Limb (tissue), 2 donors: Measurements from ENCODE around the gene CTBS.
"Not testable (repeated sequence)": the region's sequence is repeated elsewhere in the genome, so short reads cannot be mapped to it uniquely, and the experiment has no call there.

Experiments used
- DNase-seq, 2 donors: peaks; one replicate each; pipeline ENCODE4 v3.0.0-alpha.2; 2016; ENCODE audit errors: extremely low spot score in 2 of 2

CTBS gene, protein sequence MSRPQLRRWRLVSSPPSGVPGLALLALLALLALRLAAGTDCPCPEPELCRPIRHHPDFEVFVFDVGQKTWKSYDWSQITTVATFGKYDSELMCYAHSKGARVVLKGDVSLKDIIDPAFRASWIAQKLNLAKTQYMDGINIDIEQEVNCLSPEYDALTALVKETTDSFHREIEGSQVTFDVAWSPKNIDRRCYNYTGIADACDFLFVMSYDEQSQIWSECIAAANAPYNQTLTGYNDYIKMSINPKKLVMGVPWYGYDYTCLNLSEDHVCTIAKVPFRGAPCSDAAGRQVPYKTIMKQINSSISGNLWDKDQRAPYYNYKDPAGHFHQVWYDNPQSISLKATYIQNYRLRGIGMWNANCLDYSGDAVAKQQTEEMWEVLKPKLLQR

DNA sequence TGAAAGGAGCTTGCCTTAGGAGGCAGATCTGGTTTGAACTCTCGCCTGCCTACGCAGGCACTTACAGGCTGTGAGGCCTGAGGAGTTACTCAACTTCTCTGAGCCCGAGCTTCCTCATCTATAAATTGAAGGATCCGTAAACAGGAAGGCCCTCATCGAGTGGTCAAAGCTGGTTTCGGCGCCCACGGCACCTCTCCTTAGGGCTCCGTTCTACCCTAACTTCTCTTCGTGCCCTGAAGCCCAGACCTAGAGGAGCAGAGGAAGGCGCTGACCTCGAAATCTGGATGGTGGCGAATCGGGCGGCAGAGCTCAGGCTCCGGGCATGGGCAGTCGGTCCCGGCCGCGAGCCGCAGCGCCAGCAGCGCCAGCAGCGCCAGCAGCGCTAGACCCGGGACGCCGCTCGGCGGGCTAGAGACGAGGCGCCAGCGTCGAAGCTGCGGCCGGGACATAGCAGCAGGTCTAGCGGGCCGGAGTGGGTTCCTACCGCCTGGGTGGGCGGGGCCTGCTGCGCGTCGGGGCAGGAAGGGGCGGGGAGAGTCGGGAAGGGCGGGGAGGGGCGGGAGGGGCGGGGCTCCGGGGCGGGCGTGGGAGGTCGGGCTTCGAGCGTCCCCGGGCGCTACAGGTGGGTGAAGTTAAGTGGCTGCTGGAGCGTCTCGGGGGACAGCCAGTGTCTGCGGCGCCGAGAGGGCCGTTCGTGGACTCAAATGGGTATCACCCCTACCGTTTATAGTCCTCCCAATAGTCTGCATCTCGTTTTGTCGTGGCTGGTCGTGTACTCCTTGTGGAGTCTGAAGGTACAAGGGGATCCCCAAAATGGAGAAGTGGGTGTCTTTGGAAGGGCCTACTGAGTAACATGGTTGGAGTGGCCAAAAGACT is at the start of gene CTBS:
CTBS (minus strand) TSS at position 474 of the 876 bp plus-strand sequence; CDS start at position 449, 25 bp downstream.
- DNase-seq = peak; percentile 81 to 92

DNA sequence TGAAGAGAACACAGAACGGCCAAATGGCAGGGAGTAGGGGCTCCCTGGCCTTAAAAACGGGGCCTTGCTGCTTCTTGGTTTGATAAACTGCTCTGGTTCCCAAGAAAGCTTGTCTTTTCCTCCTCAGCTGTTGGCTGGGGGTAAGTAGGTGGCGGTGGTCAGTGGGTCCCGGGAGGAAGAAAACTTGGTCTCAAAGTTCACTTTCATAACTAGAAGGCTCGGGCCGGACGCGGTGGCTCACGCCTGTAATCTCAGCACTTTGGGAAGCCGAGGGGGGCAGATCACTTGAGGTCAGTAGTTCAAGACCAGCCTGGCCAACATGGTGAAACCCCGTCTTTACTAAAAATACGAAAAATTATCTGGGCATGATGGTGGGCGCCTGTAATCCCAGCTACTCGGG is 47.3 kb upstream of the CTBS start:
- DNase-seq = no peak

DNA sequence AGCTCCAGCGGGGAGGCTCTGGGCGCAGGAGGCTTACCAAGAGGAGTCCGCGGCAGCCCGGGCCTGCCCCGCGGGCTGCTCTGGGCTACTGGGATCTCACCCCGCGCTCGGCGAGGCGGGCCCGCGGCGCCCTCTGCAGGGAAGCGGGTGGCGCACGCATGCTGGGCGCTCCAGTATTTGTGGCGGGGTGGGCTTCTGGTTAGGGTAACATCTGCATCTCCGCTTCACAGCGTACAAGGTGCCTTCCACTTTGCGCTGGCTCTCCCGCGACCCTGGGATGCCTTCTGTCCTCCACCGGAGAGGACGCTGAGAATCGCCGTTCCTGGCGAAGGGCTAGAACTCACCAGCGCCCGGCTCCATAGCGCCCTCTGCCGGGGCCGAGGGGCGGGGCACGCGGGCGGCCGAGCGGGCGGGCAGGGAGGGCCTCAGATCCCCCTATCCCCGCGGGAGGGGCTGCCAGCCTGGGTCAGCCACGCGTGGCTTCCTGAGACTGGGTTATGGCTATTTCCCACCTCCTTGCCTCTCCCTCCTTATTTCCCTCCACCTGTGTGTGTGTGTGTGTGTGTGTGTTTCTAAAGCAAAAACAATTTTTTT is 46.6 kb upstream of the CTBS start:
- peak; percentile 62 to 92 for DNase-seq

DNA sequence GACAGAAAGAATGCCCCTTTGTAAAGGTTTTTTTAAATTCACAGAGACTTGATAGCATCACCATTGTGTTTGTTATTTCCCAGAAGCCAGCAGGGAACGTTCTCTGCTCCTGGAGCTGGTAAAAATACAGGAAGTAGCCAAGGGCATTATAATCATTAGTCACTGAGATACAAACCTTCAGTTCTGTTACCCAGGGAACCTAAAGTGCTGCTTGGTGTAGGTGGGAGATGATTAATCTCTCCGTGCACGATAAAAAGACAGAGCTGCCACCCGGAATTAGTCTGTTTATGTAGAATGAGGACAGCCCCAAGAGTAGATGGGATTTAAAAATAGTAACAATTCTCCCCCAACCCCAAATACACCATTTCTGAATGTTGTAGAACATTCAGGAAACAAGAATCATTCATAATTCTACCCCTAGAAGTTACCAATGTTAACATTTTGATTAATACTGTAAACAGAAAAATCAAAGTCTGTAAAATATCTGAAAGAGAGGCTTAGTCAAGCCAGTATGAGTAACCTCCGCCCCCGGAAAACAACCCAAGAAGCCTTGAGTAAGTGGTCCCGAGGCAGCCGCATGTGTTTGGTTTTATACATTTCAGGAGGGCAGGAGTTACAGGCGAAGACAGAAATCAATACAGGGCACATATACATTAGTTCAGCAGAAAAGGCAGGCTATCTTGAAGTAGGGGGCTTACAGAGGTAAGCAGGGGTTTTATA is 45.3 kb upstream of the CTBS start:
- DNase-seq = no peak

DNA sequence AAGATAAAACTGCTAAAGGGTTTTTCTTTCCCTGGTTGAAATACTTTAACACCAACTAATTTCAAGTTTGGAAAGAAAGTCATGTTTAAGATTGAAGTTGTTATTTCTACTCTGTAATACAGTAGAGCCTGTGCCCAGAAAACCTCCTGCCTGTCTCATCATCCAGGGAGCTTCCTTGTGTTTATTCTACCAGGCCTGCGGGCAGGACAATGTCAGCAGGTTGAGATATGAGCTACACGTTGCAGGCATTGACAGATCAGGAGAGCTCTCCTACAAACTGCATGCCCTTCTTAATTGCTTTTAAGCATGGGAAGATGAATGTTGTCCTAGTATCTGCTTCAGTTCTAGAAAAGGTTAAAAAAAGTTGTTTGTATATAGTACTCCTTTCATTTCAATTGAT is 43.1 kb upstream of the CTBS start:
- DNase-seq = no peak

DNA sequence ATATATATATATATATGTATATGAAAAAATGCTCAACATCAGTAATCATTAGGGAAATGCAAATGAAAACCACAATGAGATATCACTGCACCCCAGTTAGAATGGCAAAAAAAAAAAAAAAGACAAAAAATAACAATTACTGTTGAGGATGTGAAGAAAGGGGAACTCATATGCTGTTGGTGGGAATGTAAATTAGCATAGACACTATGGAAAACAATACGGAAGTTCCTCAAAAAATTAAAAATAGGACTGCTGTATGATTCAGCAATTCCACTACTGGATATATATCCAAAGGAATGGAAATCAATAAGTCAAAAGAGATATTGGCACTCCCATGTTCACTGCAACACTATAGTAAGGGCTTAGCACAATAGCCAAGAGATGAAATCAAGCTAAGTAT is 41.5 kb upstream of the CTBS start:
- no peak for DNase-seq

DNA sequence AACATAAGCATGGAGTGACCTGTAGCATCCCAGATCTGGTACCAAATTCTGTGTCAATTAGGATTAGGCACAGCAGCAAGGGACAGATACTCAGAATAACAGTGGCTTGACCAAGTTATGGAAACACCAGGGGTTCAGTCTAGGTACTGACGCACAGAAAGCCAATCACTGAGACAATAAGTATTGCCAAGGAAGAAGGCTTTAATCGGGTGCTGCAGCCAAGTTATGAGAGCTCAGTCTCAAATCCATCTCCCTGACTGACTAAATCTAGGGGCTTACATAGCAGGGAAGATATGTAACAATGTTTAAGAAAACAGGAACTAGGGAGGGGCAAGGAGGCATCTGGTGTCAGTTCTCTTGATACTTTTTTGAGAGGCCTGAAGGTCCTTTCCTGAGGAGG is 39.6 kb upstream of the CTBS start:
- no peak for DNase-seq

DNA sequence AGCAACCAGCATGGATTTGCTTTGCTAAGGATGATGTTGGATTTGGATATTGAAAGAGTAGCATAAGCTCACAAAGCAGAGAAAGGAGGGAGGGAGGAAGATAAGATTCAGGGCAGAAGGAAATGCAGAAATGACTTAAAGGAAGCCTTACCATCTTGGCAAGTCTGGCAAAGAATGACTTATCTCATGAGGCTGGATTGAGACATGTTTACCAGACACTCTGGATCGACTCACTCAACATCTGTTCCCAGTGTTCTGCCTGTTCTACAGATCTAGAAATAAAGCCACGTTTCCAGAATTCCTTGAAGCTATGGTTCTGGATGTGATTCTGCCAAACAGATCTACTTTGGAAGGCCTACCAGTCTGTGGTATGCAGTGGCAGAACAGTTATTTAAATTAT is 38.8 kb upstream of the CTBS start:
- no peak for DNase-seq

DNA sequence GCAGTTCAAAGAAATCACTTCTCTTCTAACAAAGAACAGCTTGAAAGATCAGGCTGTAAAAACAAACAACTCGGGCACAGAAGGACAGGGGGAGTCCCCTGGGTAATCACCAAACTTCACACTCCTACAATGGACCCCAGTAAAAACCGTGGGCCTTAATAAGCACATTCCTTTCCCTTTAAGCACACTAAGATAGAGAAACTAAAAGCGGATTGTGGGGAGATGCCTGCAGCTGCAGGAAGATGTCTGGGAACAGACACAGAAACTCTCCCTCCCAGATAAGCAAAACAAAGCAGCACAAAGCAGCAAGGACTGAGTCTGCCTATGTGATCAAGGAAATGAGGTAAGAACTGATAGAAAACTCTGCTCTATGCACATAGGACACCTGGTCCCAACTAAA is 37.6 kb upstream of the CTBS start:
- no peak for DNase-seq

DNA sequence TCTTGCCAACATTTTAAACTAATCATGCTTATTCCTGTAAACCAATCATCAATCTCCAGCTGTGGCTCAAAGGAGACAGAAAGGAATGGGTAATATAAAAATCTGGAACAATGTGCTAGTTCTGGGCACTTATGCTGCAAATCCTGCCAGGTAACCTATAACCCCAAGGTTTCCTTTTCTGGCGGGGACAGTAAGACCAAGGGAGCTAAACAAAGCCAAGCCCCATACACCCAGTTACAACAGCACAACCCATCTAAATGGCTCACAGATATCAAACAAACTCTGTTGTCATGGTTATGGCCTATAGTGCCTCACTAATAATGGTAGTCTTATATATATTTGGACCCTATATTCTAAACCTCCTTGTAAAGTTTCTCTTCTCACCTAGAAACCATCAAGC is 36.9 kb upstream of the CTBS start:
- no peak for DNase-seq

DNA sequence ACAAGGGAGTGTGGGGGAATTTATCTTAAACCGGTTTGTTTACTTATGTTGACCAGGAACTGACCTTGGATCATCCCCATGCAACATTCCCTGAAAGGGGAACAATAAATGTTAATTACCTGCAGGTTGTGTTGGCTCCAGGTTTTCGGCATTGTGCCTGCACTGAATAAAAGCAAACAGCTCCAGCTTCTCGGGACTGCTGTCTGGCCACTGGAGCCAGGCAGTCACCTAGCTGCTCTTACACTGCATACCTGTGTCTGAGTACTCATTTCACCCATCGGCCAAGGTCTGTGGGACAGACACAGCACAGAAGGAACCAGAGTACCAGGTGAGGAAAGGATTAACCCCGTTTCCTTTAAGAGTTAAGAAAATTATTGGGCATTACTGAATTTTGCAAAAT is 32.7 kb upstream of the CTBS start:
- DNase-seq = no peak

DNA sequence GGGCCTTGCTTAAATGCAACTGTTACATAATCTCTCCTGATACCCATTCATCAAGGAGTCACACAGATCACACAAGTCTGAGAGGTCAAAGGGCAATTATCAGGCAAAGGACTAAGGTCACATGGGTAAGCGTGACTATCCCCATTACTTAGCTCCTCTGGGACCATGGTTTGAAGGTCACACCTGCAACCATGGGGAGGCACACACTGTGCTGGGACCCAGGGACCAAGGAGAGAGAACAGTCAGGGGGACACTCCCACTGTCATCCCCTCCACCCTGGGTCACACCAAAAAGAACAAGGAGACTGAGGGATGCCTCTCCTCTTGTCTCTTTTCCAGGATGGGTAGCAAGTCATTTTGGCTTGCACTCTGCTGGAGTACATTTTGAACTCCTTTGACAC is 30.9 kb upstream of the CTBS start:
- DNase-seq = no peak

DNA sequence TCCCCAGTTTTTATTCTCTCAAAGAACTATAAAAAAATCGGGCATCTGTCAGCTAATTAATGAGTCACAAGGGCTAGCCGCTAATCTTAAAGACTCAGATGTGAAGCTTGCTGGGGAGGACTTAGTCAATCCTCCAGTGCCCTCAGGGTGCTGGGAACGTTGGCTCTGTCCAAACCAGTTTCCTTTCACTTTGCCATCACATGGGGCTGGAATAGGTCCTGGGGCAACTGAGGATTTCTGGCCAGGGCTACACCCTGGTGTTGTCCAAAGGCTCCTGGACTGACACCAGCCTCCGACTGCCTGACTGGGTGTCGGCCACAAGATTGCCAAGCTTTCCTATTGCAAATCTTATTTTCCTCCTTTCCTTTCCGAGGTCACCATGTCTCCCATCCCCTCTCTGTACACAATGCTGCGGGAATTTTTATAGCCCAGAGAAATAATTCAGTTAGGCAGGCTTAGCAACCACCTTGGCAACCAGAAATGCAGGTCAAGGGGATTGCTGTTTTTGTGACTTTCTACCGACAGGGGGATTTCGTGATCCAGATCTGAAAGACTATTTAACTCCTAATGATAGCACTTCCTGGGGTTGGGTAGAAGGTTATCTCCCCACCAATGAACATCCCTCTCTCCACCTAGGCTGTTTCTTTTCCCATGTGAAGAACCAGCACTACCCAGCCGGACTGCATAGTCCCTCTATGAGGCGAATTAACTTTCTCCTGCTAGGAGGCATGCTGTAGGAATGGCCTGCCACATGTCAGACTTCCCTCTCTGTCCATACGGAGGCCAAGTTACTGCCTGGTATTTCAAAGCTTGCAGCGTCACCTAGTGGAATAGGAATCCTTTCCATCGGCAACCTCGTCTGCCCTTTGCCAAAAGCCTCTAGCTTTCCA is 29.9 kb upstream of the CTBS start:
- no peak for DNase-seq

DNA sequence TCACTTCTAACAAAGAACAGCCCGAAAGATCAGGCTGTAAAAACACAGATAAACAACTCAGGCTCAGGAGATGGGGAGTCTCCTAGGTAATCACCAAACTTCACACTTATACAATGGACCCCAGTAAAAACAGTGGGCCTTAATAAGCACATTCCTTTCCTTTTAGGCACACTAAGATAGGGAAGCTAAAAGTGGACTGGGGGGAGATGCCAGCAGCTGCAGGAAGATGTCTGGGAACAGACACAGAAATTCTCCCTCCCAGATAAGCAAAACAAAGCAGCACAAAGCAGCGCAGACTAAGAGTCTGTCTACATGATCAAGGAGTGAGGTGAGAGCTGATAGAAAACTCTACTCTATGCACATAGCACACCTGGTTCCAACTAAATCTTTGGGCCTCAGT is 29.0 kb upstream of the CTBS start:
- DNase-seq = no peak

DNA sequence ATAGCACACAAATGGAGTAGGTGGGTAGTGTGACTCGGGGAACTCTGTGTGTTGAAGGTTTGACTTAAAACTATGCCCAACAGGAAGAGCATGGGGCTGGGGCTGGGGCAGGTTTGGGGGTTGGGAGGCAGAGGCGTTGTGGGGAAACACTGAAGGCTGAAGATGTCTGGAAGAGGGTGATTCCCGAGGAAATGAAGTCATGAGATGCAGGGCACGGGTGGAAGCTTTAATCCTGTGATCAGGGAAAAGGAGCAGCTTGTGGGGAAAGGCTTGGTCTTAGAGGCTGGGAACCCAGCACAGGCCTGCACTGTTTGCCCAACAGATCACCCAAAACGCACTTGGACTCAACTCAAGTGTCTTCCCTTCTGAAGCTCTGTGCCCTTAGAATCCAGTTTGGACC is 26.6 kb upstream of the CTBS start:
- no peak for DNase-seq

DNA sequence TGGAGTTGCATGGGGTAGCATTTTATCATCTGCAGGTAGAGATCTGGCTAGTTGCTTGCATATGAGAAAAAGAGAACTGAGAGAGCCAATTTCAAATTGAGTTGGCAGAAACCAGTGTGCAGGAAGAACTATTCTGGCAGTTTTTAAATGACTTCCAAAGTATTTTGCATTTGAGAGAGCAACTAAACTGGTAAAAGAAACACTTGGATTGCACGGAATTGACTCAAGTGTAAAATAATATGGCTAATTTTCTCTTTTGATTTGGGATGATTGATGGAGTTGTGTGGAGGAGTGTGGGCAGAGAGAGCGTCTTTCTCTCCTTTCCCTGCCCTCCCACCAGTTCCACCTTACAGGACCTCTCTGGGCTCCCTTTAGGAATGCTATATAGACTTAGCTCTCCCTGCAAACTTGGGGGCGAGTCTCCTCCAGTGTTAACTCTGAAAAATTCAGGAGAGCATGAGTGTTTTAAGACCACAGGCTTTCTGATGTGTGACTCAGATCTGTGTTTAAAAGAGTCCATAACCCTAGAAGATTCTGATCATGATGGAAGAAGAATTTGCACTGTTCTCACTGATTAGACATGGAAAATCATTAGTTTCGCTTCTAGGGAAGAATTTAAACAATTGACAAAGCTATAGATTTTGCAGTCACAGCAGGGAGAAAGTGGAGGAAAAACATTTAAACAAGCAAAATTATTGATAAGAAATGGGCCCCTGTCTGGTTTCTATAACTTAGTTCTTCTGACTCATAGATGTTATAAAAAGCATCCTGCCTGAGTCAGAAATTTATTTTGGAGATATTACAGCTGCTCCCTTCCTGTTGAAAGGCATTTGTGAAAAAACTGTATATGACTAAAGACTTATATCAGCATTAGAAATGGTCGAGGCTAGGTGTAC is 24.9 kb upstream of the CTBS start:
- DNase-seq = no peak

DNA sequence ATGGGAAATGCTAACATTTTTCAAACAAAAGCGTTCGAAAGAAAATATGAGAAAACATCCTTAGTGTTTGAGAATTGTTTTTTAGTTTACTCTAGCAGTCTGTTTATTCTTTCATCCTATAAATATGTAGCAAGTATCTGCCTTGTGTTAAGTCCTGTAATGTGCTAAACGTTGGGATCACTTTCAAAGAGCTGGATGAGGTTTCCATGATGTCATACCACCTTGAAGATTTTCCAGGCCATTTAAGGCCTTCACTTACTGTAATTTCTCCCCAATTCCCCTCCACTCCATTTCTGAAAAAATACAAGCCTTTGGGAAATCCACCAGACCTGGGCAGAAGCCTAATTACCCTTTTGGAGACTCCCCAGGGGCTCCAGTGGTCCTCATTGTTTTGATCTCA is 24.2 kb upstream of the CTBS start:
- DNase-seq = no peak

DNA sequence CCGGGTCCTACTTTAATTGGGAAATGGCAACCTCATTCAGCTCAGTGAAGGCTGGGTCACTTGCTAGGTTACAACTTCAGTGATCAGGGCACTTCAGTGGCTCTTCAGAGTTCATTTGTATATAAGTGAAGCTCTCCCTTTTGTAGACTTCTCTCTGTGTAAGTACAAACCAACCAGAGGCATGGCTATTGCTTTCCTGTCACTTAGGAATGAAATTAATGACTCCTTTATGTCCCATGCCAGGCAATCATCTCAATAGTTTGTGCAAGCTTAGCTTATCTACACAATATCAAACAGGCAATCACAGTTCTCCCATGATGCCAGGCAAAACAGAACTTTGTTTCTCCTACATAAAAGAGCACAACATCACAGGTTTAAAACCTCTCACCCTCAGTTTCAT is 22.8 kb upstream of the CTBS start:
- no peak for DNase-seq

DNA sequence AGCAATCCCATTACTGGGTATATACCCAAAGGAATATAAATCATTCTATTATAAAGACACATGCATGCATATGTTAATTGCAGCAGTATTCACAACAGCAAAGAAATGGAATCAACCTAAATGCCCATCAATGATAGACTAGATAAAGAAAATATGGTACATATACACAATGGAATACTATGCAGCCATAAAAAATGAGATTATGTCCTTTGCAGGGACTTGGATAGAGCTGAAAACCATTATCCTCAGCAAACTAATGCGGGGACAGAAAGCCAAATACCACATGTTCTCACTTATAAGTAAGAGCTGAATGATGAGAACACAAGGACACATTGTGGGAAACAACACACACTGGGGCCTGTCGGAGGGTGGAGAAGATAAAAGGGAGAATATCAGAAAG is 20.7 kb upstream of the CTBS start:
- not testable (repeated sequence) for DNase-seq

DNA sequence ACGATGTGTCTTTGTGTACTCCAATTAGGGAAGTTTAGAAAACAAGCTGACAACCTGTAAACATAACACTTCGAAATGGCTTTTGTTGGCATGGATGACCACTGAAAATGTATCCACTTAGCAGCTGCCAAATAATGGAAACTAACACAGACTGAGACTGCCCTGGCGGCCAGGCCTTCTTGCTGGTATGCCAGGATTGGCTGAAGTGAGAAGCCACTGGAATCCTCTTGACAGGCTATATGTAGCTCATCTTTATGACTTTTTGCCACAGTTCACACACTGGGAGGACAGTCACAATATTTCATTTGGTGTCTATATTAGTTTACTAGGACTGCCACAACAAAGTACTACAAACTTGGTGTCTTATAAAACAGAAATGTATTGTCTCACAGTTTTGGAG is 12.9 kb upstream of the CTBS start:
- DNase-seq = no peak
